AG09309 (cell line): Measurements from ENCODE around the gene RPS6KB1.
A peak's percentile ranks its signal among the peaks of the same experiment; 100 is the strongest.
"Not testable (repeated sequence)": the region's sequence is repeated elsewhere in the genome, so short reads cannot be mapped to it uniquely, and the experiment has no call there.

ENCODE experiments used
- DNase-seq: peaks from one replicate; pipeline ENCODE4 v3.0.0-alpha.2; 2010; ENCODE audit warnings: low read depth
- H3K4me3 ChIP-seq: 2 replicates; pipeline ENCODE4 v1.5.1; 2011; ENCODE audit warnings: mild to moderate bottlenecking, low read depth, low read length, moderate library complexity; ENCODE audit not compliant: control insufficient read depth
- TF ChIP-seq, protein P1 (sequence below): IDR thresholded peaks from 2 replicates; pipeline ENCODE4 v1.5.1; 2011; ENCODE audit warnings: mild to moderate bottlenecking, low read depth, low read length, inconsistent platforms; ENCODE audit not compliant: insufficient read depth, control insufficient read depth; ENCODE audit errors: missing control alignments

RPS6KB1 gene

DNA sequence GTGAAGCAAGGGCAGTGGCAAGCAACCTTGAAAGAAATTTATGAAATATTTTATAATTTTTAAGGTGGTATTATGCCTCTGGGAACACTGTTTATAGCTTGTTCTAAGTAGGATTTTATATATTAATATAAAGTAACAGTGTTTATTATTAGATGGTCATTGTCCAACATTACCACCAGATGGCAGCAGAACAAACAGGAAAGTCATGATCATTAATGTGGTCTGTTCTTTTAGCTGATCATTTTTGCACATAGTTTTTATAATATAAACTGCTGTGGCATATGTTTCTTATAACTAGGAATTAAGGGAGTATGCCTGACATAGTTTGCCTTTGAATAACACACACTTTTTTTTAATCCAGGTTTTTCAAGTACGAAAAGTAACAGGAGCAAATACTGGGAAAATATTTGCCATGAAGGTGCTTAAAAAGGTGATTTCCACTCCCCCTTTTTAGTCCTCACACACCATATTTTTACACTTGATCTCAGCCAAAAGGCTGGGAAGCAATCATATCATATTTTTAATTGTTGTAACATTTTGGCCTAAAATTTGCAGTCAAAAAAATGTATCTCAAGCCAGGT, 21.4 kb downstream of the RPS6KB1 start:
- DNase-seq, result no peak
- no peak overlapping the region for H3K4me3 ChIP-seq
- TF ChIP-seq, protein P1, sequence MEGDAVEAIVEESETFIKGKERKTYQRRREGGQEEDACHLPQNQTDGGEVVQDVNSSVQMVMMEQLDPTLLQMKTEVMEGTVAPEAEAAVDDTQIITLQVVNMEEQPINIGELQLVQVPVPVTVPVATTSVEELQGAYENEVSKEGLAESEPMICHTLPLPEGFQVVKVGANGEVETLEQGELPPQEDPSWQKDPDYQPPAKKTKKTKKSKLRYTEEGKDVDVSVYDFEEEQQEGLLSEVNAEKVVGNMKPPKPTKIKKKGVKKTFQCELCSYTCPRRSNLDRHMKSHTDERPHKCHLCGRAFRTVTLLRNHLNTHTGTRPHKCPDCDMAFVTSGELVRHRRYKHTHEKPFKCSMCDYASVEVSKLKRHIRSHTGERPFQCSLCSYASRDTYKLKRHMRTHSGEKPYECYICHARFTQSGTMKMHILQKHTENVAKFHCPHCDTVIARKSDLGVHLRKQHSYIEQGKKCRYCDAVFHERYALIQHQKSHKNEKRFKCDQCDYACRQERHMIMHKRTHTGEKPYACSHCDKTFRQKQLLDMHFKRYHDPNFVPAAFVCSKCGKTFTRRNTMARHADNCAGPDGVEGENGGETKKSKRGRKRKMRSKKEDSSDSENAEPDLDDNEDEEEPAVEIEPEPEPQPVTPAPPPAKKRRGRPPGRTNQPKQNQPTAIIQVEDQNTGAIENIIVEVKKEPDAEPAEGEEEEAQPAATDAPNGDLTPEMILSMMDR, result peak; percentile 50

GRCh38 chr17:59916446-59916845, 23.5 kb downstream of the RPS6KB1 start:
- no peak overlapping the region for H3K4me3 ChIP-seq
- TF ChIP-seq, protein P1, result no peak
- no peak for DNase-seq

GRCh38 chr17:59920637-59921036, 27.7 kb downstream of the RPS6KB1 start:
- H3K4me3 ChIP-seq, DNase-seq: not testable (repeated sequence)

DNA sequence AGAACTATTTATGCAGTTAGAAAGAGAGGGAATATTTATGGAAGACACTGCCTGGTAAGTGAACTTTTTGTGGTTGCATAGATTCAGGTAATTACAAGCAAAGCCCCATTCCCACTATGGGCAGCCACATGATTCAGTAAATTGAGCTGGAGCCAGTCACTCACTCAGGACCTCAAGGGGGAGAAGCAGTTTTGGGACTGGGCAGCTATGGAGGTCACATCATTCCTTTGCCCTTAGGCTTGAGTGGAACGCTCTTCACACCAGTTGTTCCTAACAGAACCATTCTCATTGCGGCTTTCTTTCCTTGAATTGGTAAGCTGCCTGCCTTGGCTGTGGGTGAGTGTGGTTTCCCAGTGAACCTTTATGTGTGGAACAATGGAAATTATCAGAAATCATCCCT, 37.2 kb downstream of the RPS6KB1 start:
- DNase-seq, H3K4me3 ChIP-seq: not testable (repeated sequence)

GRCh38 chr17:59930768-59931167, 37.8 kb downstream of the RPS6KB1 start:
- peak; percentile 29 for DNase-seq

GRCh38 chr17:59933317-59933716, 40.4 kb downstream of the RPS6KB1 start:
- DNase-seq, H3K4me3 ChIP-seq: not testable (repeated sequence)

More at GRCh38 chr17:59930768-59931167, 37.8 kb downstream of the RPS6KB1 start:
- not testable (repeated sequence) for H3K4me3 ChIP-seq

GRCh38 chr17:59940697-59941096, 47.8 kb downstream of the RPS6KB1 start:
- not testable (repeated sequence) for H3K4me3 ChIP-seq, DNase-seq

DNA sequence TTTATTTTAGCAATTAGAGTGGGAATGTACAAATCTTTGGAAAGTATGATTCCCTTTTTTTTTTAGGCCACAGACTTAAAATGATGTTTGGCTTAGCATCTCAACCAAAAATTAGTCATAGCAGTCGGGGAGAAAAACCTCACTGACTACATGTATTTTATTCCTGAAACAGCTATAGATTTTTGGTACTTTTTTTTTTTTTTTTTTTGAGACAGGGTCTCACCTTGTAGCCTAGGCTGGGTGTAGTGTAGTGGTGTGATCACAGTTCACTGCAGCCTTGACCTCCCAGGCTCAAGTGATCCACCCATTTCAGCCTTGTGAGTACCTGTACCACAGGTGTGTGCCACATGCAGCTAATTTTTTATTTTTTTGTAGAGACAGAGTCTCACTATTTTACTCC, 48.2 kb downstream of the RPS6KB1 start:
- DNase-seq, result no peak
- TF ChIP-seq, protein P1, result no peak
- H3K4me3 ChIP-seq, result no peak overlapping the region

DNA sequence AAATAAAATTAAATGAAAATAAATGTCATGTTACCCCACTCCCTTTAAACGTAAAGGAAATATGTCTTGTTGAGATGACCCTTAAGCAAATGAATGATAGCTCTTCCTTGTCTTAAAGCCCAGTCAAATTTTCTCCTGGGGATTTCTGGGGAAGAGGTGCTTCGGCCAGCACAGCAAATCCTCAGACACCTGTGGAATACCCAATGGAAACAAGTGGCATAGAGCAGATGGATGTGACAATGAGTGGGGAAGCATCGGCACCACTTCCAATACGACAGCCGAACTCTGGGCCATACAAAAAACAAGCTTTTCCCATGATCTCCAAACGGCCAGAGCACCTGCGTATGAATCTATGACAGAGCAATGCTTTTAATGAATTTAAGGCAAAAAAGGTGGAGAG, 53.5 kb downstream of the RPS6KB1 start:
- not testable (repeated sequence) for DNase-seq, H3K4me3 ChIP-seq

DNA sequence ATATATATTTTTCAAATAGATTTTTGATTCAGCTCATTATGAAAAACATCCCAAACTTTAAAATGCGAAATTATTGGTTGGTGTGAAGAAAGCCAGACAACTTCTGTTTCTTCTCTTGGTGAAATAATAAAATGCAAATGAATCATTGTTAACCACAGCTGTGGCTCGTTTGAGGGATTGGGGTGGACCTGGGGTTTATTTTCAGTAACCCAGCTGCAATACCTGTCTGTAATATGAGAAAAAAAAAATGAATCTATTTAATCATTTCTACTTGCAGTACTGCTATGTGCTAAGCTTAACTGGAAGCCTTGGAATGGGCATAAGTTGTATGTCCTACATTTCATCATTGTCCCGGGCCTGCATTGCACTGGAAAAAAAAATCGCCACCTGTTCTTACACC, 54.4 kb downstream of the RPS6KB1 start:
- not testable (repeated sequence) for H3K4me3 ChIP-seq, DNase-seq

- no peak for DNase-seq
- no peak overlapping the region for H3K4me3 ChIP-seq
- TF ChIP-seq, protein P1, result no peak
Measured at GRCh38 chr17:59950049-59950448, 57.1 kb downstream of the RPS6KB1 start.
